GM19463 (cell line): Measurements from ENCODE around the gene NDUFA12.
"Not testable (repeated sequence)": the region's sequence is repeated elsewhere in the genome, so short reads cannot be mapped to it uniquely, and the experiment has no call there.

Experiments used
- ATAC-seq: cut with Tn5 transposase; IDR thresholded peaks from one replicate; pipeline ENCODE4 v1.9.1; 2021; ENCODE audit warnings: mild to moderate bottlenecking, moderate library complexity; ENCODE audit not compliant: unreplicated experiment

Gene NDUFA12

GRCh38 chr12:95003213-95003920 lies at the start of gene NDUFA12:
TSS of gene NDUFA12 (minus strand) at chr12:95003697. CDS start at chr12:95003680, 17 bp downstream.
- ATAC-seq, result peak; percentile 100

DNA sequence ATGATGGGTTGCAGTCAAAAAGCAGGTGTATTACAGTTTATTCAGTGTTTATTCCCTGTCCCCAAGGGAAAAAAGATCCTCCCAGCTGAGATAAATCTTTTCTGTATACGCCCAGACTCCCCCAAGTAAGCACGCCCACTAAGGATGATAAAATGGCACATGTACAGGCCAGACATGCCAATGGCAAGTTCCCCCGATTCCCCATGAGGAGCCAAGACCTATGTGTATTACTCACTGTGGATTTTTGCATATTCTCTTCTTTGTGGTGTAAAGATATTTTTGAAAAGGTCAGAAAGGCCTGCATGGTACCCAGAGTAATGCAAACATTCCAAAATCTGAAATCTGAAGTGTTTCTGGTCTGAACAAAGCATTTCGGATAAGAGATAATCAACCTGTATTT lies 47.7 kb upstream of the NDUFA12 start:
- no peak for ATAC-seq

DNA sequence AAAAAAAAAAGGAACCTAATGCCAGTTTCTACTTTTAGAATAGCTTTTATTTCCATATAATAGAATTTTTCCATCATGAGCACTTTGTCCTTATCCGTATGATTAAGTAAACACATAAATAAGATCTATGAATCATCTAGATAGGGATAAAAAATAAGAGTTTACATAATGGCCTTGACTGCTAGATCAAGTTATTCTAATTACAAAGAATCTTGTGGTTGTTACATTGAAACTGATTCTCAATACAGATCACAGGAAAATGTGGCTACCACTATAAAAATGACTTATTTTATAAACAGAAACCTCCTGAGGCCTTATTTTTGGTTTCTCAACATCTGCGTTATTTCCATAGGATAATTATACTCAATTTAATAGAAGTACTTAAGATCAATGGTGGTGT lies 34.4 kb upstream of the NDUFA12 start:
- no peak for ATAC-seq

DNA sequence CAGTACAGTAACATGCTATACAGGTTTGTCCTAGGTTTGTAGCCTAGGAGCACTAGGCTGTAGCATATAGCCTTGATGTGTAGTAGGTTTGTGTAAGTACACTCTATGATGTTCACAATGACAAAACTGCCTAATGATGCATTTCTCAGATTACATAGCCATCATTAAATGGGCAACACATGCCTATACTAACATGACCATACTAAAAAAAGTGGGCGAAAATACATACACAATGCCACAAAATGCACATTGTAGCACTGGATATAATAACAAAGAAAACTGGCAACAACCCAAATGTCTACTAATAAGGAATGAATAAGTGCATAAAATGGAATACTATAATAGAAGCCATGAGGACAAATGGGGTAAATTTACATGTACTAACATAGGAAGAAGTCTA lies 31.3 kb upstream of the NDUFA12 start:
- ATAC-seq, result no peak

DNA sequence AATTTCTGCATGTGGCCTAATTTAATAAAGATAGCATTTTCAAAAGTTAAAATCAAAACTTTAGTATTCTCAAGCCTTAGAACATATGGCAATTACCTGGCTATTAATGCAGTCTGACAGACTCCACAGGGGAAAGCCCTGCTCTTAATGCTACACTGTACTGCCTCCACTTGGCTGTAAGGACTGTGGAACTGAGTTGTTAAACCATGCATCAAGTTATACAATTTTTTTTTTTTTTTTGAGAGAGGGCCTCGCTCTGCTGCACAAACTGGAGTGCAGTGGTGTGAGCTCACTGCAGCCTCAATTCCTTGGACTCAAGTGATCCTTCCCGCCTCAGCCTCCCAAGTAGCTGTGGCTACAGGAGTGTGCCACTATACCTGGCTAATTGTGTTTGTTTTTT lies 19.0 kb upstream of the NDUFA12 start:
- no peak for ATAC-seq

- no peak for ATAC-seq
Measured at GRCh38 chr12:95017482-95017881, 14.0 kb upstream of the NDUFA12 start.

GRCh38 chr12:95016120-95016519 lies 12.6 kb upstream of the NDUFA12 start:
- no peak for ATAC-seq

DNA sequence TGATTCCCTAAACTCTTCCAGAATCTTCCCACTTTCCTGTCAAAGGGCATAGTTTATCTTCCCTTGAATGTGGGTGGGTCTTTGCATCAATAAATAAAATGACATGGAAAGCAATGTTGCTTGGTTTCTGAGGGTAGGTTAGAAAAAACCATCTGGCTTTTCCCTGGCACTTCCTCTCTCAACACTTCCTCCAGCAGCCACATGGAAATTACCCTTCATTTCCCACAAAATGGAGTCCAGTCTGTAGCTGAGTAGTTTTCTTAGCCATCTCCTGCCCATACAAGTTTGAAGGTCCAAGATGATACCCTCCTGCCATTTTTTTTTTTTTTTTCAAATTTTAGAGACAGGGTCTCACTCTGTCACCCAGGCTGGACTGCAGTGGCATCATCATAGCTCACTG lies 11.1 kb upstream of the NDUFA12 start:
- ATAC-seq, result no peak

DNA sequence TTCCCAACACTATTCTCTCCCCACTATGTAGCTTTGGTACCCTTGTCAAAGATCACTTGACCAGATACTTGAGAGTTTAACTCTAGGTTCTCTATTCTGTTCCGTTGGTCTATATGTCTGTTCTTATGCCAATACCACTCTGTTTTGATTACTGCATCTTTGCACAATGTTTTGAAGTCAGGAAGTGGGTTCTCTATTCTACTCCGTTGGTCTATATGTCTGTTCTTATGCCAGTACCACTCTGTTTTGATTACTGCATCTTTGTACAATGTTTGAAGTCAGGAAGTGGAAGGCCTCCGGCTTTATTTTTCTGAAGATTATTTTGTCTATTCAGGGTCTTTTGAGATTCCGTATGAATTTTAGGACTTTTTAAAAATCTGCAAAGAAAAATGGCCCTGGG lies 2.7 kb upstream of the NDUFA12 start:
- no peak for ATAC-seq

DNA sequence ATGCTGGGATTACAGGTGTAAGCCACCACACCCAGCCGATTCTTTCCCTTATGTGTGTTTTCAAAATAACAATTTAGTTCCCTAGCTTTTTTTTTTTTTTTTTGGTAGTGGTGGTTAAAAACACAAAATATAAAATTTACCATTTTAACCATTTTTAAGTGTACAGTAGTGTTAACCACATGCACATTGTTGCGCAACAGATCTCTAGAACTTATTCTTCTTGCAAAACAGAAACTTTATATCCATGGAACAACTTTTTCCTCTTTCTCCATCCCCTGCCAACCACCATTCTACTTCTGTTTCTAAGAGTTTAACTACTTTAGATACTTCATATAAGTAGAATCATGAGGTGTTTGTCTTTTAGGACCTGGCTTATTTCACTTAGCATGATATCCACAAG lies 1.1 kb upstream of the NDUFA12 start:
- ATAC-seq, result no peak

- no peak for ATAC-seq
Measured at GRCh38 chr12:95003921-95004272, 400 bp upstream of the NDUFA12 start.

DNA sequence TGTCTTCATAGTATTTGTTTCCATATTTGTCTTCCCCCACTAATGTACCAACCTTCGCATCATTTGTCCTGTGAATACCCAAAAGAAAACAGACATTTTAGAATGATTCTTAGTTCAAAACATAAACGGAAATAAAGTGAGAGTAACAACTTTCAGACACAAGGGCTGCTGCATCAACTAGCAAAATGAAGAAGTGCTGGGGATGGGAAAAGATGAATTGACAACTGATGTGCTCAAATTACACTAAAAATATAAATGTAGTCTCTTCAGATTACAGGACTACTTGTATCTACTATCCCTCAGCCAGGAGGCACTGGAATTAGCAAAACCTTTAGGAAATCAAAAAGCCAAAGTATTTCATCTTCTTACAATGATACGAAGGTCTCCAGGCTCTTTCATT lies 743 bp downstream of the NDUFA12 start:
- ATAC-seq, result no peak

- no peak for ATAC-seq
Measured at GRCh38 chr12:94998326-94998725, 5.2 kb downstream of the NDUFA12 start.

- ATAC-seq, result no peak
Measured at GRCh38 chr12:94997726-94998125, 5.8 kb downstream of the NDUFA12 start.

DNA sequence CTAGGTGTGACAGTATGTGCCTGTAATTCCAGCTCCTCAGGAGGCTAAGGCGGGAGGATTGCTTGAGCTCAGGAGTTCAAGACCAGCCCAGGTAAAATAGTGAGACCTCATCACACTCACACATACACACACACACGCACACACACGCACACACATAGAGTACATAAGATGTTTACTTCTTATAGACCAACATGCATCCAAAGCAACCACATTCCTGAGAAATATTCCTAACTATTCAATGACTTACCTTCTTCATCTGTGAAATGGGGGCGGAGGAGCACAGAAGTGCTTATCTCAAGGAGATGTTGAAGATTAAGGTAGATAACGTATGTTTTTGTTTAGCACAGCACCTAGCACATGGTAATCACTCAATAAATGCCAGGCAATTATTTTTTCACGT lies 6.4 kb downstream of the NDUFA12 start:
- no peak for ATAC-seq

GRCh38 chr12:94994312-94994711 lies 9.2 kb downstream of the NDUFA12 start:
- no peak for ATAC-seq

DNA sequence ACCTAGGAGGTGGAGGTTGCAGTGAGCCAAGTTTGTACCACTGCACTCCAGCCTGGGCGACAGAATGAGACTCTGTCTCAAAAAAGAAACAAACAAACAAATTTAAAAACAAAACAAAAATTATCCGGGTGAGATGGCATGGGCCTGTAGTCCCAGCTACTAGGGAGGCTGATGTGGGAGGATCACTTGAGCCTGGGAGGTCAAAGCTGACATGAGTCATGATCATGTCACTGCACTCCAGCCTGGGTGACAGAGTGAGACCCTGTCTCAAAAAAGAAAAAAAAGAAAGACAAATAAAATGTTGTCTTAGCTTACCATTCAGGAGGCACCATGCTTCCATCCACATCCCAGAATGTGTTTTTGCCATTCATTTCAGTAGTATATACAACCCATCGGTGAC lies 9.6 kb downstream of the NDUFA12 start:
- ATAC-seq, result not testable (repeated sequence)

GRCh38 chr12:94990222-94990621 lies 13.3 kb downstream of the NDUFA12 start:
- no peak for ATAC-seq

- ATAC-seq, result no peak
Measured at GRCh38 chr12:94988471-94988870, 15.0 kb downstream of the NDUFA12 start.

DNA sequence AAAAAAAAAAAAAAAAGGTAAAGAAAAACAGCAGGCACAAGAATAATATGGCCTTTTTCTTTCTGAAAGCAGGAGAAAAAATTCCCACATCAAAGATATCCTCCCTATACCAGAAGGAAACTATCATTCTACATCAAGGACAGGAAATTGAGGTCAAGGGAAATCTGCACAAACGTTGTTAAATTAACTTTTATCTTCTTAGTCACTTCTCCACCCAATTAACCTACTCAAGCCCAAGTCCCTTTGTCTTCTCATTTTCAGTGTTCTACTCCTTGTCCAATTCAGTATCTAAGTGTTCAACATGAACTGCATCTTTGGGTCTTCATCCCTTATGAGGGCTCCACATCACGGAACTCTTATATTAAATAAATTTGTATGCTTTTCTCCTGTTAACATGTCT lies 15.7 kb downstream of the NDUFA12 start:
- no peak for ATAC-seq

GRCh38 chr12:94987076-94987669 lies 16.3 kb downstream of the NDUFA12 start:
- no peak for ATAC-seq

- ATAC-seq, result not testable (repeated sequence)
Measured at GRCh38 chr12:94985099-94985498, 18.4 kb downstream of the NDUFA12 start.

- ATAC-seq, result no peak
Measured at GRCh38 chr12:94983321-94983720, 20.2 kb downstream of the NDUFA12 start.
